ENCODE data around the gene MEDAG. TPM values are rescaled to one million over a fixed set of nuclear protein-coding genes. Genes with fewer than 3 reads are reported as not detected.

MEDAG gene
- total and polyA plus RNA-seq, 11 donors: 3.8 to 41.9 (median 8.0) TPM

DNA sequence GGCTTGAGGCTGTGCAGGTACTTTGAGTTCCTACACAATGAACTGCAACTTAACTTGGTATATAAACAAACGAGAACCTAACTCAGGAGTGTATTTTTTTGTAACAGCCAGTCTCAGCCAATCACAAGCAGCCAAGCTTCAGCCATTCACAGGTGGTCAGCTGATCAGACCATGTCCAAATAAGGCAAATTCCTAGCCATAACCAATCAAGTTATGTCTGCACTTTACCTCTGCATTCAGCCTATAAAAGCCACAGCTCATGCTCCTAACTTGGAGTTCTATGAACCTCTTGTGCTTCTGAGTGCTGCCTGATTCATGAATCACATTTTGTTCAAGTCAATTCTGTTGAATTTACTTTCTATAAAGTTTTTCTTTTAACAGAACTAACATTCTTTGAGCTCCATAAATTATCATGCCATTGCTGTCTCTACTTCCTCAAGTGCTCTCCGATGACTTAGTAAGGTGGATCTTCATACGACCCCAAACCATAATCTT is 16.8 kb upstream of the MEDAG start:
- WGBS, 4 donors: 88 to 96% (median 95%) methylated on average over 3 of the region's 3 CpGs

DNA sequence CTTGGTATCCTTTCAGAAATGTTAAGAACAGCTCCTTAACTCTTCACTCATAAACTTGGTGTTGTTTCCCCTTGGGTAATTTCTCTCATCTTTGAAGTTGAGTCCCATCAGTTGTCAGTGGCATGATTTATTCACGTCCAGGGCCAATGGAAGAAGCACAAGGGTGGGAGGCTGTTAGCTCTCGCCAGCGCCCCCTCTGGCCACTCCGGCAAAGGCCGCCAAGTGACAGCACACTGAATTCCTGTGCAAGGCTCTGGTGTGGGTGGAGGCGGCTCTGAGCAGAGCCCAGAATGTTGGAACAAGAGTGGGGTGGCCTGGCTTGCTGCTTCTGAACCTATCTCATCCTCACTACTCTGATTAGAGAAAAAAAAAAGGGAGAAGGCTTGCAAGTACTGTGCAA is 13.1 kb upstream of the MEDAG start:
- Histone ChIP-seq H3K36me3 (no peaks in the 10 kb centered on the region), H3K4me3 (no peak overlapping the region), H3K4me1 (peaks cover 0 to 11% (median 0%) of the 10 kb centered on the region in 12 donors), H3K9me3 (peaks cover 0 to 8% (median 0%) of the 10 kb centered on the region in 12 donors), H3K27me3 (peaks cover 0 to 3% (median 0%) of the 10 kb centered on the region in 9 donors), H3K27ac (no peak overlapping the region)
- intact Hi-C loops (cut with DNase I): no loop called here
- WGBS, 4 donors: 27 to 38% (median 34%) methylated on average over 6 of the region's 6 CpGs
- peak; percentile 7 to 79 (median 50) for ATAC-seq
- DNase-seq: peak in 2 of 5 donors; percentile 57 to 60
- no peak for TF ChIP-seq POLR2A (IDR thresholded peaks at IDR 0.05)
- TF ChIP-seq, protein P1, sequence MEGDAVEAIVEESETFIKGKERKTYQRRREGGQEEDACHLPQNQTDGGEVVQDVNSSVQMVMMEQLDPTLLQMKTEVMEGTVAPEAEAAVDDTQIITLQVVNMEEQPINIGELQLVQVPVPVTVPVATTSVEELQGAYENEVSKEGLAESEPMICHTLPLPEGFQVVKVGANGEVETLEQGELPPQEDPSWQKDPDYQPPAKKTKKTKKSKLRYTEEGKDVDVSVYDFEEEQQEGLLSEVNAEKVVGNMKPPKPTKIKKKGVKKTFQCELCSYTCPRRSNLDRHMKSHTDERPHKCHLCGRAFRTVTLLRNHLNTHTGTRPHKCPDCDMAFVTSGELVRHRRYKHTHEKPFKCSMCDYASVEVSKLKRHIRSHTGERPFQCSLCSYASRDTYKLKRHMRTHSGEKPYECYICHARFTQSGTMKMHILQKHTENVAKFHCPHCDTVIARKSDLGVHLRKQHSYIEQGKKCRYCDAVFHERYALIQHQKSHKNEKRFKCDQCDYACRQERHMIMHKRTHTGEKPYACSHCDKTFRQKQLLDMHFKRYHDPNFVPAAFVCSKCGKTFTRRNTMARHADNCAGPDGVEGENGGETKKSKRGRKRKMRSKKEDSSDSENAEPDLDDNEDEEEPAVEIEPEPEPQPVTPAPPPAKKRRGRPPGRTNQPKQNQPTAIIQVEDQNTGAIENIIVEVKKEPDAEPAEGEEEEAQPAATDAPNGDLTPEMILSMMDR (IDR thresholded peaks at IDR 0.05): peak in 10 of 12 donors; percentile 11 to 44 (median 29)

More for the DNA sequence above, 16.8 kb upstream of the MEDAG start:
- TF ChIP-seq POLR2A (IDR thresholded peaks at IDR 0.05): no peak
- TF ChIP-seq, protein P1 (IDR thresholded peaks at IDR 0.05): no peak
- no peak for DNase-seq
- ATAC-seq: no peak
- Histone ChIP-seq H3K27me3 (peaks cover 0 to 3% (median 0%) of the 10 kb centered on the region in 9 donors), H3K4me3 (no peak overlapping the region), H3K9me3 (peaks cover 0 to 10% (median 0%) of the 10 kb centered on the region in 12 donors), H3K27ac (no peak overlapping the region), H3K36me3 (no peaks in the 10 kb centered on the region), H3K4me1 (no peaks in the 10 kb centered on the region)
- intact Hi-C loops (cut with DNase I): no loop called here

DNA sequence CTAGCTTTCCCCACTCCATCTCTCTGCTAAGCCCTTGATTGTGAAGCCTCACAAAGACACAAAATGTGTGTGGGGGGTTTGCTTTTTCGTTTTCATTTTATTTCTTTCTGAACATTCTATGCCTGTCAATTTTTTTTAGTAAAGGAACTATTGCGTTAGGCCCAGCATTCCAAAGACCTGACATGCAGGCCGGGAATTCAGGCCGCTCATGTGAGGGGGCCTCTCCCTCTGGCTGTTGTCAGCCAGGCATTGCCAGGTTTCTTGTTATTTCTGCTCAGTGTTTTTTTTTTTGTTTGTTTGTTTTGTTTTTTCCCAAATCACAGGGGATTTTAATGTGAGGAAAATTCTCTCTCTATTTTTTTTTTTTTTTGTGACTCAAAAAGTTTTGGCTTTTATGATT is 10.3 kb upstream of the MEDAG start:
- WGBS, 4 donors: 67 to 77% (median 72%) methylated on average over 4 of the region's 4 CpGs
- H3K4me1 ChIP-seq: peaks cover 0 to 35% (median 7%) of the 10 kb centered on the region in 12 donors
- no peaks in the 10 kb centered on the region for H3K9me3 ChIP-seq
- no peak overlapping the region for H3K4me3 ChIP-seq
- no peaks in the 10 kb centered on the region for H3K36me3 ChIP-seq
- TF ChIP-seq POLR2A (IDR thresholded peaks at IDR 0.05): no peak
- TF ChIP-seq, protein P1 (IDR thresholded peaks at IDR 0.05): no peak
- peak in 2 of 5 donors; percentile 57 to 64 for DNase-seq
- ATAC-seq: peak; percentile 31 to 71 (median 41)
- peak overlapping the region in 6 of 12 donors; percentile 11 to 53 (median 20) for H3K27ac ChIP-seq
- intact Hi-C loops (cut with DNase I): no loop called here
- peaks cover 0 to 3% (median 0%) of the 10 kb centered on the region in 9 donors for H3K27me3 ChIP-seq

DNA sequence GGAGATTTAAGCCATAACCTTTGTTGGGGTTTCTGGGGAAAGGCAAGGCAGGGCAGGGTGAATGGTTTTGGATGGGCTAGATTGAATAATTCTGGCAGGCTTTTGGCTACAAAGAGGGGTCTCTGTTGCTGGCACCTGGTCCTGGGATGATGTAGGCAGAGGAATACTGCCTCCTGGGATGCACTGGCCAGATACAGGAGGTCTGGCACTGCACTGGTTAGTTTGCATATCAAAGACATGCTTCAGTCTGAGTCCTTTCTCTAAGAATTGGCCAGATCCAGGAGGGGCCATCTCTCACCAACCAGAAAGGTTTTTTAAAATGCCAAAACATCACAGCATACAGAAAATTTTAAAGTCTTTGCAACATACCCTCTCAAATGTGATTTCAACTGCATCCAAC is 8.0 kb upstream of the MEDAG start:
- TF ChIP-seq, protein P1 (IDR thresholded peaks at IDR 0.05): no peak
- no peak for TF ChIP-seq POLR2A (IDR thresholded peaks at IDR 0.05)
- peaks cover 0 to 35% (median 7%) of the 10 kb centered on the region in 12 donors for H3K4me1 ChIP-seq
- H3K27ac ChIP-seq: peak overlapping the region in 9 of 12 donors; percentile 17 to 76 (median 55)
- intact Hi-C loops (cut with DNase I): no loop called here
- ATAC-seq (no peak), DNase-seq (no peak)
- H3K36me3 ChIP-seq: no peaks in the 10 kb centered on the region
- no peak overlapping the region for H3K4me3 ChIP-seq
- no peaks in the 10 kb centered on the region for H3K9me3 ChIP-seq
- H3K27me3 ChIP-seq: peaks cover 0 to 6% (median 0%) of the 10 kb centered on the region in 9 donors
